Hair follicle dermal papilla cell (primary cell): Measurements from ENCODE around the gene DDX50. TPM values are rescaled to one million over a fixed set of nuclear protein-coding genes. Genes with fewer than 3 reads are reported as not detected.

Experiments used
- small RNA-seq: library from RNA; depleted of rRNA; stranded (forward); fragments of <200 nt; gene quantifications from one replicate; pipeline ENCODE3, GENCODE V24; 2012
- total RNA-seq: library from RNA; depleted of rRNA; stranded (reverse); fragments of >200 nt; gene quantifications from 2 replicates; pipeline ENCODE4 v1.2.3, GENCODE V29; 2012

The DDX50 gene
- total RNA-seq, result 37.6 and 38.5 TPM in 2 replicates

GRCh38 chr10:68901105-68901927 lies at the start of gene DDX50:
Gene DDX50 (plus strand): TSS chr10:68901315. CDS start chr10:68901385, 70 bp downstream.

GRCh38 chr10:68955832-68956532 lies 54.9 kb downstream of the DDX50 start, which contains the start of gene DDX21:
Gene DDX21 (plus strand): TSS chr10:68956170. CDS start chr10:68956226, 56 bp downstream.

DNA sequence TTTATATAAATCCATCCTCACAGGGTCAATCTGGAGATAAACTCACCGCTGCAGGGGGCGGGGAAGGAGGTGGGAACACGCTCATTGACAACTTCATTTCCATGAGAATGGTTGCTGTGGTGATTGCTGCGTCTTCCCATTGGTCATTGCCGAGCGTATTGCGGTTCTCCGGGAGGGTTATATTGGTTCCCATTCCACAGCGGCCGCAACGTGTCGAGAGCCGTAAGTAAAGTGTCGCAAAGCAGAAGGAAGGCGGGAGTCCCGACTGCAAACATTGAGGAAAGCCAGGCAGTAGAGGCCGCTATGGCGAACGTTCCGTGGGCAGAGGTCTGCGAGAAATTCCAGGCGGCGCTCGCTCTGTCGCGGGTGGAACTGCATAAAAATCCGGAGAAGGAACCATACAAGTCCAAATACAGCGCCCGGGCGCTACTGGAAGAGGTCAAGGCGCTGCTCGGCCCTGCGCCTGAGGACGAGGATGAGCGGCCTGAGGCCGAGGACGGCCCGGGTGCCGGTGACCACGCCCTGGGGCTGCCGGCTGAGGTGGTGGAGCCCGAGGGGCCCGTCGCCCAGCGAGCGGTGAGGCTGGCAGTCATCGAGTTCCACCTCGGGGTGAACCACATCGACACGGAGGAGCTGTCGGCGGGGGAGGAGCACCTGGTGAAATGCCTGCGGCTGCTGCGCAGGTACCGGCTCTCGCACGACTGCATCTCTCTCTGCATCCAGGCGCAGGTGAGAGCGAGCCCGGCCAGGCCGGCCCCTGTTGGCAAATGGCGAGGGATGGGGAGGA lies 87.6 kb downstream of the DDX50 start, which contains the start of gene KIFBP:
Gene KIFBP (plus strand): TSS at position 274 of the 787 bp plus-strand sequence. CDS start 30 bp downstream, at position 304.

Small RNA genes lying within 50 kb of the gene (small RNA-seq; reads per million reads assigned to genes)
- not detected for gene RNU6-571P

Other genes with a start within 250 kb of the DDX50 start
- gene CCAR1, start 180.1 kb upstream of the DDX50 start, total RNA-seq, result 34.2 and 40.1 TPM in 2 replicates
- under 0.01 and 0.12 TPM in 2 replicates for gene STOX1, start 73.8 kb upstream of the DDX50 start, total RNA-seq
- gene DDX21, start 54.9 kb downstream of the DDX50 start, total RNA-seq, result 54.3 and 60.4 TPM in 2 replicates
- gene KIFBP, start 87.5 kb downstream of the DDX50 start, total RNA-seq, result 41.4 and 45.9 TPM in 2 replicates
- 132 and 137 TPM in 2 replicates for gene SRGN, start 186.8 kb downstream of the DDX50 start, total RNA-seq
- gene VPS26A, start 222.9 kb downstream of the DDX50 start, total RNA-seq, result 24.8 and 32.0 TPM in 2 replicates